HEK293 (cell line): ENCODE data around the gene WDR70.

ENCODE experiments used
- CTCF ChIA-PET: fragments of 350-600 bp; formaldehyde crosslinking; extraction: SDS; loops from one replicate; lab custom pipeline; 2021; ENCODE audit warnings: antibody characterized with exemption; lab: Yijun Ruan, JAX
- POLR2A ChIA-PET: fragments of 300-600 bp; formaldehyde crosslinking; extraction: SDS; loops from one replicate; lab custom pipeline; 2020; ENCODE audit warnings: antibody characterized with exemption, inconsistent platforms; lab: Yijun Ruan, JAX
- H3K27ac ChIP-seq: fragments of 200-500 bp; sonication (Bioruptor generic); 2 replicates; pipeline ENCODE4 v1.5.1; 2014; ENCODE audit warnings: low read depth, low read length, control low read depth, inconsistent platforms; ENCODE audit errors: extremely low read depth
- H3K36me3 ChIP-seq, 2 experiments: fragments of 200-500 bp in 1 of 2; sonication (Bioruptor generic) in 1 of 2; 1 replicate in 1 of 2; 2 replicates in 1 of 2; pipeline ENCODE4 v1.5.1; 2014 to 2017; ENCODE audit warnings: inconsistent platforms in 2 of 2, low read length in 2 of 2; ENCODE audit not compliant: control insufficient read depth in 2 of 2, insufficient read depth in 1 of 2
- H3K4me1 ChIP-seq: fragments of 200-500 bp; sonication (Bioruptor generic); 2 replicates; pipeline ENCODE4 v1.5.1; 2014; ENCODE audit warnings: mild to moderate bottlenecking, low read length, inconsistent platforms; ENCODE audit not compliant: control insufficient read depth, insufficient read depth
- H3K4me3 ChIP-seq: 2 replicates; pipeline ENCODE4 v1.5.1; 2011; ENCODE audit warnings: low read depth, mild to moderate bottlenecking, control low read depth, low read length, moderate library complexity
- H3K9me3 ChIP-seq: fragments of 200-500 bp; sonication (Bioruptor generic); 2 replicates; pipeline ENCODE4 v1.5.1; 2014; ENCODE audit warnings: low read depth, low read length, inconsistent platforms; ENCODE audit not compliant: control insufficient read depth, insufficient read depth
- BCL11A ChIP-seq: fragments of 450-650 bp; formaldehyde crosslinking; IDR thresholded peaks from 2 replicates; pipeline ENCODE4 v1.5.1; 2016; ENCODE audit warnings: low read depth, missing biosample characterization, missing genetic modification characterization
- KLF8 ChIP-seq: fragments of 450-650 bp; formaldehyde crosslinking; IDR thresholded peaks from 2 replicates; pipeline ENCODE4 v1.5.1; 2016; ENCODE audit warnings: missing biosample characterization, missing genetic modification characterization
- ZNF311 ChIP-seq: fragments of 450-650 bp; formaldehyde crosslinking; IDR thresholded peaks from 2 replicates; pipeline ENCODE4 v1.5.1; 2017; ENCODE audit warnings: missing biosample characterization, missing genetic modification characterization, borderline replicate concordance
- ZNF335 ChIP-seq: fragments of 450-650 bp; formaldehyde crosslinking; conservative IDR thresholded peaks from 2 replicates; pipeline ENCODE4 v1.5.1; 2016; ENCODE audit warnings: missing biosample characterization, missing genetic modification characterization
- ZNF510 ChIP-seq: fragments of 450-650 bp; formaldehyde crosslinking; IDR thresholded peaks from 2 replicates; pipeline ENCODE4 v1.5.1; 2018; ENCODE audit warnings: mild to moderate bottlenecking, missing genetic modification characterization, missing biosample characterization; ENCODE audit not compliant: insufficient replicate concordance
- ZNF549 ChIP-seq: fragments of 450-650 bp; IDR thresholded peaks from 2 replicates; pipeline ENCODE4 v1.5.1; 2018; ENCODE audit warnings: missing biosample characterization, missing genetic modification characterization, mild to moderate bottlenecking, inconsistent platforms, moderate library complexity
- ZNF660 ChIP-seq: fragments of 450-650 bp; IDR thresholded peaks from 2 replicates; pipeline ENCODE4 v1.5.1; 2018; ENCODE audit warnings: missing biosample characterization, mild to moderate bottlenecking, missing genetic modification characterization
- ZNF701 ChIP-seq: fragments of 450-650 bp; formaldehyde crosslinking; IDR thresholded peaks from 2 replicates; pipeline ENCODE4 v1.5.1; 2016; ENCODE audit warnings: missing biosample characterization, missing genetic modification characterization
- ZSCAN23 ChIP-seq: fragments of 450-650 bp; formaldehyde crosslinking; IDR thresholded peaks from 2 replicates; pipeline ENCODE4 v1.5.1; 2016; ENCODE audit warnings: missing biosample characterization, missing genetic modification characterization
- ZSCAN30 ChIP-seq: fragments of 450-650 bp; IDR thresholded peaks from 2 replicates; pipeline ENCODE4 v1.5.1; 2018; ENCODE audit warnings: missing biosample characterization, mild to moderate bottlenecking, missing genetic modification characterization, moderate library complexity
- TF ChIP-seq, protein P1 (sequence below): fragments of 450-650 bp; formaldehyde crosslinking; IDR thresholded peaks from 2 replicates; pipeline ENCODE4 v1.5.1; 2016; ENCODE audit warnings: missing biosample characterization, missing genetic modification characterization, borderline replicate concordance
- TF ChIP-seq, protein P2 (sequence below): fragments of 450-650 bp; formaldehyde crosslinking; IDR thresholded peaks from 2 replicates; pipeline ENCODE4 v1.5.1; 2016; ENCODE audit warnings: missing biosample characterization, missing genetic modification characterization
- TF ChIP-seq, protein P3 (sequence below): fragments of 450-650 bp; formaldehyde crosslinking; IDR thresholded peaks from 2 replicates; pipeline ENCODE4 v1.5.1; 2016; ENCODE audit warnings: missing biosample characterization, missing genetic modification characterization
- TF ChIP-seq, protein P4 (sequence below): fragments of 450-650 bp; formaldehyde crosslinking; IDR thresholded peaks from 2 replicates; pipeline ENCODE4 v1.5.1; 2016; ENCODE audit warnings: missing biosample characterization, missing genetic modification characterization

WDR70 gene

DNA sequence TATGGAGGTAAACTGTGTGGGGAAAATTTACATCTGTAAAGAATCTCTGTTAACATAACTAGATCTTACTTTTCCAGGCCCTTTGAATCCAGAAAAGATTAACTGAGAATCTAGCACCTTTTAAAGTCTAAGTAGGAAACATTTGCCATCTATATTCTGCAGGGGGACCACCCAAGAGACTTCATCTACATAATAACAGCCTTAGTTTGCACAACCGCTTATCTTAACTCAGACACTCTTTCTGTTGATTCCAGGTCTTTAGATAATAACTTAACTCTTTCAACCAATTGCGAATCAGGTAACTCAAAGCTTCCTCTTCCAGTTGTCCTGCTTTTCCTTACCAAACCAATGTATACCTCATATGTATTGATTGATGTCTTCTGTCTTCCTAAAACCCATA is 407.3 kb downstream of the WDR70 start (continued):
- TF ChIP-seq, protein P1, sequence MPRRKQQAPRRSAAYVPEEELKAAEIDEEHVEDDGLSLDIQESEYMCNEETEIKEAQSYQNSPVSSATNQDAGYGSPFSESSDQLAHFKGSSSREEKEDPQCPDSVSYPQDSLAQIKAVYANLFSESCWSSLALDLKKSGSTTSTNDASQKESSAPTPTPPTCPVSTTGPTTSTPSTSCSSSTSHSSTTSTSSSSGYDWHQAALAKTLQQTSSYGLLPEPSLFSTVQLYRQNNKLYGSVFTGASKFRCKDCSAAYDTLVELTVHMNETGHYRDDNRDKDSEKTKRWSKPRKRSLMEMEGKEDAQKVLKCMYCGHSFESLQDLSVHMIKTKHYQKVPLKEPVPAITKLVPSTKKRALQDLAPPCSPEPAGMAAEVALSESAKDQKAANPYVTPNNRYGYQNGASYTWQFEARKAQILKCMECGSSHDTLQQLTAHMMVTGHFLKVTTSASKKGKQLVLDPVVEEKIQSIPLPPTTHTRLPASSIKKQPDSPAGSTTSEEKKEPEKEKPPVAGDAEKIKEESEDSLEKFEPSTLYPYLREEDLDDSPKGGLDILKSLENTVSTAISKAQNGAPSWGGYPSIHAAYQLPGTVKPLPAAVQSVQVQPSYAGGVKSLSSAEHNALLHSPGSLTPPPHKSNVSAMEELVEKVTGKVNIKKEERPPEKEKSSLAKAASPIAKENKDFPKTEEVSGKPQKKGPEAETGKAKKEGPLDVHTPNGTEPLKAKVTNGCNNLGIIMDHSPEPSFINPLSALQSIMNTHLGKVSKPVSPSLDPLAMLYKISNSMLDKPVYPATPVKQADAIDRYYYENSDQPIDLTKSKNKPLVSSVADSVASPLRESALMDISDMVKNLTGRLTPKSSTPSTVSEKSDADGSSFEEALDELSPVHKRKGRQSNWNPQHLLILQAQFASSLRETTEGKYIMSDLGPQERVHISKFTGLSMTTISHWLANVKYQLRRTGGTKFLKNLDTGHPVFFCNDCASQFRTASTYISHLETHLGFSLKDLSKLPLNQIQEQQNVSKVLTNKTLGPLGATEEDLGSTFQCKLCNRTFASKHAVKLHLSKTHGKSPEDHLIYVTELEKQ (tag by site-specific recombination), result no peak
- TF ChIP-seq ZNF335 (no peak), ZNF311 (tag by site-specific recombination) (no peak), ZSCAN23 (tag by site-specific recombination) (no peak), BCL11A (tag by site-specific recombination) (no peak)
- TF ChIP-seq, protein P2, sequence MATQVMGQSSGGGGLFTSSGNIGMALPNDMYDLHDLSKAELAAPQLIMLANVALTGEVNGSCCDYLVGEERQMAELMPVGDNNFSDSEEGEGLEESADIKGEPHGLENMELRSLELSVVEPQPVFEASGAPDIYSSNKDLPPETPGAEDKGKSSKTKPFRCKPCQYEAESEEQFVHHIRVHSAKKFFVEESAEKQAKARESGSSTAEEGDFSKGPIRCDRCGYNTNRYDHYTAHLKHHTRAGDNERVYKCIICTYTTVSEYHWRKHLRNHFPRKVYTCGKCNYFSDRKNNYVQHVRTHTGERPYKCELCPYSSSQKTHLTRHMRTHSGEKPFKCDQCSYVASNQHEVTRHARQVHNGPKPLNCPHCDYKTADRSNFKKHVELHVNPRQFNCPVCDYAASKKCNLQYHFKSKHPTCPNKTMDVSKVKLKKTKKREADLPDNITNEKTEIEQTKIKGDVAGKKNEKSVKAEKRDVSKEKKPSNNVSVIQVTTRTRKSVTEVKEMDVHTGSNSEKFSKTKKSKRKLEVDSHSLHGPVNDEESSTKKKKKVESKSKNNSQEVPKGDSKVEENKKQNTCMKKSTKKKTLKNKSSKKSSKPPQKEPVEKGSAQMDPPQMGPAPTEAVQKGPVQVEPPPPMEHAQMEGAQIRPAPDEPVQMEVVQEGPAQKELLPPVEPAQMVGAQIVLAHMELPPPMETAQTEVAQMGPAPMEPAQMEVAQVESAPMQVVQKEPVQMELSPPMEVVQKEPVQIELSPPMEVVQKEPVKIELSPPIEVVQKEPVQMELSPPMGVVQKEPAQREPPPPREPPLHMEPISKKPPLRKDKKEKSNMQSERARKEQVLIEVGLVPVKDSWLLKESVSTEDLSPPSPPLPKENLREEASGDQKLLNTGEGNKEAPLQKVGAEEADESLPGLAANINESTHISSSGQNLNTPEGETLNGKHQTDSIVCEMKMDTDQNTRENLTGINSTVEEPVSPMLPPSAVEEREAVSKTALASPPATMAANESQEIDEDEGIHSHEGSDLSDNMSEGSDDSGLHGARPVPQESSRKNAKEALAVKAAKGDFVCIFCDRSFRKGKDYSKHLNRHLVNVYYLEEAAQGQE (tag by site-specific recombination), result no peak
- TF ChIP-seq, protein P3, sequence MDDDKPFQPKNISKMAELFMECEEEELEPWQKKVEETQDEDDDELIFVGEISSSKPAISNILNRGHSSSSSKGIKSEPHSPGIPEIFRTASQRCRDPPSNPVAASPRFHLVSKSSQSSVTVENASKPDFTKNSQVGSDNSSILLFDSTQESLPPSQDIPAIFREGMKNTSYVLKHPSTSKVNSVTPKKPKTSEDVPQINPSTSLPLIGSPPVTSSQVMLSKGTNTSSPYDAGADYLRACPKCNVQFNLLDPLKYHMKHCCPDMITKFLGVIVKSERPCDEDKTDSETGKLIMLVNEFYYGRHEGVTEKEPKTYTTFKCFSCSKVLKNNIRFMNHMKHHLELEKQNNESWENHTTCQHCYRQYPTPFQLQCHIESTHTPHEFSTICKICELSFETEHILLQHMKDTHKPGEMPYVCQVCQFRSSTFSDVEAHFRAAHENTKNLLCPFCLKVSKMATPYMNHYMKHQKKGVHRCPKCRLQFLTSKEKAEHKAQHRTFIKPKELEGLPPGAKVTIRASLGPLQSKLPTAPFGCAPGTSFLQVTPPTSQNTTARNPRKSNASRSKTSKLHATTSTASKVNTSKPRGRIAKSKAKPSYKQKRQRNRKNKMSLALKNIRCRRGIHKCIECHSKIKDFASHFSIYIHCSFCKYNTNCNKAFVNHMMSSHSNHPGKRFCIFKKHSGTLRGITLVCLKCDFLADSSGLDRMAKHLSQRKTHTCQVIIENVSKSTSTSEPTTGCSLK (tag by site-specific recombination), result no peak

- H3K27ac ChIP-seq, result no peak overlapping the region
- POLR2A ChIA-PET, result no interaction called here
- H3K4me1 ChIP-seq, result no peaks in the 10 kb centered on the region
- H3K9me3 ChIP-seq, result no peaks in the 10 kb centered on the region
- H3K4me3 ChIP-seq, result no peak overlapping the region
- no peak for TF ChIP-seq ZNF510 (tag by site-specific recombination)
- no peak for TF ChIP-seq ZNF701 (tag by site-specific recombination)
- TF ChIP-seq KLF8 (tag by site-specific recombination), result no peak
- no peak for TF ChIP-seq ZSCAN30
- peak; percentile 40; the same call in 1 of the 2 replicates for TF ChIP-seq ZNF335
- no peak for TF ChIP-seq ZNF549 (tag by site-specific recombination)
- TF ChIP-seq, protein P4, sequence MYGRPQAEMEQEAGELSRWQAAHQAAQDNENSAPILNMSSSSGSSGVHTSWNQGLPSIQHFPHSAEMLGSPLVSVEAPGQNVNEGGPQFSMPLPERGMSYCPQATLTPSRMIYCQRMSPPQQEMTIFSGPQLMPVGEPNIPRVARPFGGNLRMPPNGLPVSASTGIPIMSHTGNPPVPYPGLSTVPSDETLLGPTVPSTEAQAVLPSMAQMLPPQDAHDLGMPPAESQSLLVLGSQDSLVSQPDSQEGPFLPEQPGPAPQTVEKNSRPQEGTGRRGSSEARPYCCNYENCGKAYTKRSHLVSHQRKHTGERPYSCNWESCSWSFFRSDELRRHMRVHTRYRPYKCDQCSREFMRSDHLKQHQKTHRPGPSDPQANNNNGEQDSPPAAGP (tag by site-specific recombination), result no peak
- peak; percentile 69 for TF ChIP-seq ZNF660
- CTCF ChIA-PET, result interaction anchor here (0.7 kb wide), 1 partner anchor 12 kb away, joined by 4 read pairs; no protein-coding TSS in a partner anchor
- H3K36me3 ChIP-seq, result no peaks in the 10 kb centered on the region
These were observed 407.9 kb downstream of the WDR70 start for GRCh38 chr5:37786862-37787519.
